NCI-H1092 (cell line): ENCODE measurements around the gene IFNL1.
"Not testable (repeated sequence)": the region's sequence is repeated elsewhere in the genome, so short reads cannot be mapped to it uniquely, and the experiment has no call there.

ENCODE experiments used
- DNase-seq: peaks from one replicate; lab custom pipeline; 2025; lab: John Stamatoyannopoulos, UW

Gene IFNL1

GRCh38 chr19:39308531-39309304 is 12.5 kb downstream of the IFNL1 start:
- DNase-seq, result no peak

- DNase-seq, result not testable (repeated sequence)
Measured at GRCh38 chr19:39309305-39309670, 13.1 kb downstream of the IFNL1 start.

- no peak for DNase-seq
Measured at GRCh38 chr19:39310558-39311311, 14.5 kb downstream of the IFNL1 start.

- DNase-seq, result no peak
Measured at GRCh38 chr19:39314016-39314728, 18.0 kb downstream of the IFNL1 start.

DNA sequence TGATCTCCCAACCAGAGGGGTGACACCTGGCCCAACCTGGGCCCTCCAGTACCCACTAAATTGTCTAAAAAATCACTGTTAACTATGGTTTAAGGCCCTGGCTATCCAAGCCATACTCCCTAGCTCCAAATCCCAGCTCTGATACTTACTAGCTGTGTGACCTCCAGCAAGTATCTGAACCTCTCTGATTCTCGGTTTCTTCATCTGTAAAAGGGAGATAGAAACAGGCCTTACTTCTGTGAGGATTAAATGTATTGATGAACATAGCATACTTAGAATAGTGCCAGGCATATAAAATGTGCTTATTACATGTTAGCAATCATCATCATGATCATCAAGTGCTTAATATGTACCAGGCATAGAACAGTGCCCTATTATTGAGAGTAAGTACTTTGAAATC is 19.7 kb downstream of the IFNL1 start:
- no peak for DNase-seq

- no peak for DNase-seq
Measured at GRCh38 chr19:39316627-39317321, 20.6 kb downstream of the IFNL1 start.

- no peak for DNase-seq
Measured at GRCh38 chr19:39317476-39317875, 21.3 kb downstream of the IFNL1 start.

GRCh38 chr19:39318071-39318470 is 21.9 kb downstream of the IFNL1 start:
- no peak for DNase-seq

GRCh38 chr19:39318690-39319089 is 22.5 kb downstream of the IFNL1 start:
- DNase-seq, result no peak

GRCh38 chr19:39319098-39319891 is 23.1 kb downstream of the IFNL1 start:
- no peak for DNase-seq

- DNase-seq, result no peak
Measured at GRCh38 chr19:39319892-39320248, 23.7 kb downstream of the IFNL1 start.

DNA sequence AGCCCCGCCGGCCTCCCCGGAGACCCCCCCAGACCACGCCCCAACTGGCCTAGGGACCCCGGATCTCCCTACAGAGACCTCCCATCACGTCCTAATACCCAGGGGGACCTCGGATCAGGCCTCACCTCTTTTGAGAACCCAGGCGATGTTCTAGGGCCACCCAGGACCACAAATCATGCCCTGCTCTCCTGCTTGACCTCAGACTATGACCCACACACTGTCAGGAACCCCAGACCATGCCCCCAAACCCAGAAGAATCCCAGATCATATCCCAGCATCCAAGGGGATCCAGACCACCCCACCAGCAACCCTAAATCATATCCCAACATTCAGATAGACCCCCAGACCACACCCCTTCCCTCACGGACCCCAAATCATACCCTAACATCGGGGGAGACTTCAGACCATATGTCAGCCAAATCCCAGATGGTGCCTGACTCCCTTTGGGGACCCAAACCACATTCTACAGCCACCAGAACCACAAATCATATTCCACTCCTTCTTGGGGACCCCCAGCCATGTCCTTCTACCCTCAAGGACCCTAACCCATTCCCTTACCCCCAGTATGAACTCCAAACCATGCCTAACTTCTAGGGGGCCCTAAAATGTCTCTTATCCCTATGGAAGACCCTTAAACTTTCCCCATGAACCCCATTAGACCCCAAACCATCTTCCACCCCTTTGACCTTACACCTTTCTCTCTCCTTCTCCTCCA is 25.1 kb downstream of the IFNL1 start:
- DNase-seq, result no peak

DNA sequence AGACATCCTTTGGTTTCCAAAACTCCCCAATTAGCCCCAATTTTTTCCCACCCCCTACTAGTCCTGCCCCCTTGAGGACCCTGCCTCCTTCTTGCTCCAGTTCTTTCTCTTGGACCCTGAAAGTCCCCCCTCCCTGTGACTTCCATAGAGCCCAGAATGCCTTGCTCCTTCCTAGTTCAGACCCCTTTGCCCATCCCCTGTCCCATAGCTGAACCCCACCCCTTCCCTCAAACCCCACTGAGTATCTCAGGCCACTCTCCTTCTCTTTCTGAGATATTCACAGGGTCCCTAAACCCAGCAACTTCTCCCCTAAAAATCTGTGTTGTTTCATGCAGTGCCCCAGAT is 25.6 kb downstream of the IFNL1 start:
- DNase-seq, result no peak

GRCh38 chr19:39324242-39324842 is 28.1 kb downstream of the IFNL1 start:
- DNase-seq, result no peak

DNA sequence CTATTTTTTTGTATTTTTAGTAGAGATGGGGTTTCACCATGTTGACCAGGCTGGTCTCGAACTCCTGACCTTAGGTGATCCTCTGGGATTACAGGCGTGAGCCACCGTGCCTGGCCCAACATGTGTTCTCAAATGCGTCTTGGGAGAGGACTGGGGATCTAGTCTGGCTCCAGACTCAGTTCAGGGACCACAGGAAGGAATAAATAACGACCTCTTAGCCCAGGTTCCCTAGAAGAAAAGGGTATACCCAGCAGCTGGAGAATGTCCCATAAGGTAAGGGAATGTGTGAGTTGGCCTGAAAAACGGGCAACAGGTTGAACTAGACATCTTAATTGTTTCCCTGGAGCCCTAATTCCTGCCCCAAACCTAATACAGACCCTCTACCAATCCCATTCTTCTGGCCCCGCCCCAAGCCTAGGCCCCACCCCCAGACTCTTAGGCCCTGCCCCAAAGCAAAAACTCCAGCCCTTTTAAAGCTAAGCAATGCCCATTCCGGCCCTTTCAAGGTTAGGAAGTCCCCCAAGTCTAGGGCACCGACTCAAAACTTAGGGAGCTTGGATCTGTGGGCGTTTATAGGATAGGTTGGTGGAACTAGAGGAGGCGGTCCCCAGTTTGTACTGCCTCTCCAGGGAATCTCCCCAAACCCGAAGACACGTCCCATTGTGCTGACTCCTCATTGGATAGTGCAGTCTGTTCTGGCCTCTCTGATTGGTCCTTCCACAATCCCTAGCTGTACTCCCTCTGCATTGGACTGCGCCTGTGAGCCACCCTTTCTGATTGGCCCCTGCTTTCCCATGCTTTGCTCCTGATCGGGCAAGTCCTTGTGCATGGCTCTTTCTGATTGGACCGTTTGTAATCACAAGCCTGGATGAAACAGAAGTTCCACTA is 29.8 kb downstream of the IFNL1 start:
- no peak for DNase-seq

DNA sequence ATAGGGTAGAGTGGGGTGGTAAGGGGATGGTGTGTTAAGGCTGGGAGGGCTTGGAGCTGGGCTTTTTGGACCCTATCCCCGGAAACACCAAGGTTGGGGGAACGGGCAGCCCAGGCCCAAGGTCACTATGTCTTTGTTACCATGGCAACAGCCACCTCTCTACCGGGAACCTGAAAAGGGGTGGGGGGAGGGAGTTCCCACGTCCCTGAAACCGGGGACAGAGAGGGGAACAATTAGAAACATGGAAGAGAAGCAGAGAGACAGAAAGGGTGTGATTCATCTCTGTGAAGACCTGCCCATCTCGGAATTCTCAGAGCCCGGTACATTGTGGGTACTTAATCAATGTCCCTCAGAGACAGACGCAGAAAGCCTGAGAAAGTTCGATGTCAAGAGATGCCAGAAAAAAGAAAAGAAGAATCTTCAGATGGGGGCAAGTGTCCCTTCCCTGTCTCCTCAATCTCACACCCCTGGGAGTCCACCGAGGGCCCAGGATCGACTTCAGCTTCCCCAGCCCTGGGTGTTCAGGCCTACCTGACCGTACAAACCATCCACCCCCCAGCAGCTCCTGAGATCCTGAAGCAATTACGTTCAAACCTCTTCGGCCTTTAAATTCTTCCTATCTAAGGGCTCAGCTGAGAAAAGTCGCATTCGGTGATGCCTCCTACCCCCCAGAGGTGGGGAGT is 31.3 kb downstream of the IFNL1 start:
- DNase-seq, result no peak

DNA sequence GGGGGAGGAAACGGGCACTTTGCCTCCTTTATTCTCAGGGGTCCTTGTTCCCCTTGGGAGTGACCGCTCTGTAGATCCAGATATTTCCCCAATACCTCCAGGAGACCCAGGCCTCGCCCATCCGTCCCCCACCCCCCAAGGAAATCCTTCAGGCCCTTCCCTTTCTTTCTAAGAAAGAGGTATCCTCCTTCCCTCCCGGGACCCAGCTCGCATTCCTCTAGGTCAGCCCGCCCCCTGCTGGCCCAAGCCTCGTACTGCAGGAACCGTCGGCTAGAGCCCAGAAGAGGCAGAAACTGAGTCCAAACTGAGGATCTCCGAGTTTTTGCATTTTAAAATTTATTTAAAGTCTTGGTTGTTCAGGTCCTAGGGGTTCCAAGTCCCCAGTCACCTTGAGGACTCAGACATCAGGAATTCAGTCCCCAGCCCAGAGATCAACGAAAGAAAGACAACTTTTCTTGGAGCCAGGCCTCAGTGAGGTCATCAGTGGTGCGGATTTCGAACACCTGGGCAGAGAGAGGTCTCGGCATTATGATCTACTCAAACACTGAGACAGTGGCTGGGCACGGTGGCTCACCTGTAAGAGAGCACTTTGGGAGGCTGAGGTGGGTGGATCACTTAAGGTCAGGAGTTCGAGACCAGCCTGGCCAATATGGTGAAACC is 32.0 kb downstream of the IFNL1 start:
- DNase-seq, result peak; percentile 31

DNA sequence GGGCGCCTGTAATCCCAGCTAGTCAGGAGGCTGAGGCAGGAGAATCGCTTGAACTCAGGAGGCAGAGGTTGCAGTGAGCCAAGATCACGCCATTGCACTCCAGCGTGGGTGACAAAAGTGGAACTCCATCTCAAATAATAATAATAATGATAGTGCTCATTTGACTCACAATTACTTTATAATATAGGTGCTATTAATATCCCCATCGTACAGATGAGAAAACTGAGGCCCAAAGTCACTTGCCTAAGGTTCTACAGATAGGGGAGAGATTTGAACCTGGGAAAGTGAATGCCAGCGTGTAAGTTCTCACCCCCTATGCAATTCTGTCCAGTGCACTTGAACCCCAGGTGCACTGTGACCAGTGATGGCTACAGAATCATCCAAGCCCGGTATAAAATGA is 33.7 kb downstream of the IFNL1 start:
- DNase-seq, result no peak
